GM18951 (cell line): ENCODE measurements around the gene ANKFN1.

Experiments used
- POLR2A ChIP-seq: IDR thresholded peaks from 4 replicates; pipeline ENCODE4 v1.6.1; 2011; ENCODE audit warnings: mild to moderate bottlenecking; ENCODE audit not compliant: insufficient read length, insufficient read depth; ENCODE audit errors: extremely low read depth
- in situ Hi-C: fragments of 300-500 bp; cut with MboI; formaldehyde crosslinking; loops from one replicate; pipeline ENCODE4 v1.12.0; 2022; ENCODE audit warnings: low sequenced_read_pairs, mixed read lengths, inconsistent platforms; ENCODE audit not compliant: unreplicated experiment

The ANKFN1 gene

DNA sequence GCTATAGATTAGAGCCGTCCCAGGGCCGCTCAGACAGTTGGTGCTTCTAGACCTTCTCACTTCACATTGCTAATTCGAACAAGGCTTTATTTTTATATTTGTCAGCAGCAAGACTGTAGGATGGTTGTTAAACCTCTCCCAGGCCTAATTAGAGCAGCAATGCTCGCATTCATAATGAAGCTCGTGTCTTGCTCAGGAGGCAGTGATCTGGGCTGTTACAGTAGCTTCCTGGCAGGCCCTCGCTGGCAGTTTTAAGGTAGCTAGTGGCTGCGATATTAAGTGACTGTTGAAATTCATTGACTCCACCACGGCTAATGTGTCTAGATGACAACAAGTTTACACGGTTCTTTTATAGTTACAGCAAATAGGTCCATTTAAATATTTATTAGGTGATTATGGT is 23.2 kb upstream of the ANKFN1 start:
- TF ChIP-seq POLR2A: no peak
- in situ Hi-C loops: no loop called here

GRCh38 chr17:56130631-56131030 is 22.6 kb upstream of the ANKFN1 start:
- no peak for TF ChIP-seq POLR2A
- in situ Hi-C loops: no loop called here

DNA sequence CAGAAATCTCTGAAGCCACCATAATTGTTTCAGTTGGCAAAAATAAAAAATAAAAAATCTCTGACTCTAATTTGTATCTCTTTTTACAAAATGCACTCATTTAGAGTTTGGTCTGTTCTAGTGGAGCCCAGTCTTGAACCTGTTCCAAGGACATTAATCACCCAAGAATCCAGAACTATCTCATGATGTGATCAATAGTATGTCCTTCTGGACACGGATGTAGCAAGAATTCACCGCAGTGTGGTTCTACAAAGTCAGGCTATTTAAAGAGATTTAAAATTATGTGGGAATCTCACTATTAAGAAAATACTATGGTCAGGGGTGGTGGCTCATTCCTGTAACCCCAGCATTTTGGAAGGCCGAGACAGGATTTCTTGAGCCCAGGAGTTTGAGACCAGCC is 21.8 kb upstream of the ANKFN1 start:
- in situ Hi-C loops: no loop called here
- no peak for TF ChIP-seq POLR2A

- in situ Hi-C loops: no loop called here
- TF ChIP-seq POLR2A: no peak
Observed at GRCh38 chr17:56136301-56136700, 17.0 kb upstream of the ANKFN1 start.

- no peak for TF ChIP-seq POLR2A
- in situ Hi-C loops: no loop called here
Observed at GRCh38 chr17:56141046-56141839, 12.0 kb upstream of the ANKFN1 start.

- in situ Hi-C loops: no loop called here
- no peak for TF ChIP-seq POLR2A
Observed at GRCh38 chr17:56142325-56142724, 10.9 kb upstream of the ANKFN1 start.

GRCh38 chr17:56142781-56143180 is 10.5 kb upstream of the ANKFN1 start:
- TF ChIP-seq POLR2A: no peak
- in situ Hi-C loops: no loop called here

DNA sequence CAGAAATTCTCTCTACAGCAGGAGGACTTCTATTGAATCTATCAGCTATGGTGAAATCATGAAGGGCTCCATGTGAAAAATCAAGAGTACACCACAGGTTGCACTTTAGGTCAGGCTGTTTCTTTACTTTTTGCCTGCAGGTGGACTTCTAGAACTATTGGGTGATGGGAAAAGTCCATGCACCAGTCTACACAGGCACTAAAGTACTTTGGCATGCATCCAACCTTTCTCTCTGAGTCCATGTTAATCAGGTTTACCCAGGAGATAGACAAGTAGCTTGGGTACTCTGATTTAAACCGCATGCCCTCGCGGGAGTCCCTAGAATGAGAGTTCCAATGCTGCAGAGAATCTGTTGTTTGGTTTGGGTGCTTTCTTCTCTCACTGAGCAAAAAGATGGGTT is 9.1 kb upstream of the ANKFN1 start:
- TF ChIP-seq POLR2A: no peak
- in situ Hi-C loops: no loop called here

DNA sequence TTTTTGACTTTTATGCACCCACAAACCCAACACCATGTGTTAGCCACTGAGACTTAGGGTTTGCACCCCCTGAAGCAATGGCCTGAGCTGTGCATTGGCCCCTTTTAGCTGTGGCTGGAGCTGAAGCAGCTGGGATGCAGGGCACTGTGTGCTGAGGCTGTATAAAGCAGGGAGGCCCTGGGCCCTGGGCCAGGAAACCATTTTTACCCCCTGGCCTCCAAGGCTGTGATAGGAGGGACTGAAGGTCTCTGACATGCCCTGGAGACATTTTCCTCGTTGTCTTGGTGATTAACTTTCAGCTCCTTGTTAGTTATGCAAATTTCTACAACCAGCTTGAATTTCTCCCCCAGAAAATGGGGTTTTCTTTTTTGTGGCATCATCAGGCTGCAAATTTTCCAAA is 6.7 kb upstream of the ANKFN1 start:
- no peak for TF ChIP-seq POLR2A
- in situ Hi-C loops: no loop called here

- in situ Hi-C loops: no loop called here
Observed at GRCh38 chr17:56148333-56148732, 4.9 kb upstream of the ANKFN1 start.

GRCh38 chr17:56149266-56150036 is 3.8 kb upstream of the ANKFN1 start:
- in situ Hi-C loops: no loop called here
- TF ChIP-seq POLR2A: no peak

More at GRCh38 chr17:56148333-56148732, 4.9 kb upstream of the ANKFN1 start:
- TF ChIP-seq POLR2A: no peak

GRCh38 chr17:56150649-56151048 is 2.6 kb upstream of the ANKFN1 start:
- TF ChIP-seq POLR2A: no peak
- in situ Hi-C loops: no loop called here

GRCh38 chr17:56157845-56158244 is 4.6 kb downstream of the ANKFN1 start:
- in situ Hi-C loops: no loop called here
- TF ChIP-seq POLR2A: no peak

GRCh38 chr17:56158344-56158743 is 5.1 kb downstream of the ANKFN1 start:
- no peak for TF ChIP-seq POLR2A
- in situ Hi-C loops: no loop called here
